ENCODE measurements around the gene CTPS2.
"Not testable (repeated sequence)": the region's sequence is repeated elsewhere in the genome, so short reads cannot be mapped to it uniquely, and the experiment has no call there.

CTPS2 gene
- total RNA-seq: 4.7 to 12.7 reads per million in 2 donors

GRCh38 chrX:16712548-16713155 is at the start of gene CTPS2:
Gene CTPS2 (minus strand): TSS chrX:16712669. CDS start chrX:16702902, 9,767 bp downstream.
- peak; percentile 17 to 71 (median 22) for DNase-seq

GRCh38 chrX:16761500-16761899 is 49.0 kb upstream of the CTPS2 start:
- not testable (repeated sequence) for DNase-seq

GRCh38 chrX:16756724-16757123 is 44.3 kb upstream of the CTPS2 start:
- DNase-seq: no peak

- no peak for DNase-seq
Observed at GRCh38 chrX:16754019-16754418, 41.5 kb upstream of the CTPS2 start.

GRCh38 chrX:16750136-16750535 is 37.7 kb upstream of the CTPS2 start:
- DNase-seq: no peak

- no peak for DNase-seq
Observed at GRCh38 chrX:16748425-16748824, 36.0 kb upstream of the CTPS2 start.

- DNase-seq: no peak
Observed at GRCh38 chrX:16745659-16746058, 33.2 kb upstream of the CTPS2 start.

- no peak for DNase-seq
Observed at GRCh38 chrX:16745102-16745501, 32.6 kb upstream of the CTPS2 start.

- DNase-seq: no peak
Observed at GRCh38 chrX:16743604-16744325, 31.3 kb upstream of the CTPS2 start.

- DNase-seq: no peak
Observed at GRCh38 chrX:16739574-16739973, 27.1 kb upstream of the CTPS2 start.

GRCh38 chrX:16737024-16737423 is 24.6 kb upstream of the CTPS2 start:
- DNase-seq: no peak

GRCh38 chrX:16733013-16733412 is 20.5 kb upstream of the CTPS2 start:
- no peak for DNase-seq

GRCh38 chrX:16730450-16730849 is 18.0 kb upstream of the CTPS2 start:
- DNase-seq: no peak

- no peak for DNase-seq
Observed at GRCh38 chrX:16727637-16728036, 15.2 kb upstream of the CTPS2 start.

GRCh38 chrX:16726347-16726988 is 14.0 kb upstream of the CTPS2 start:
- not testable (repeated sequence) for DNase-seq

- DNase-seq: no peak
Observed at GRCh38 chrX:16725072-16725471, 12.6 kb upstream of the CTPS2 start.

- DNase-seq: no peak
Observed at GRCh38 chrX:16722481-16722880, 10.0 kb upstream of the CTPS2 start.

GRCh38 chrX:16719334-16720084 is 7.0 kb upstream of the CTPS2 start, which contains the start of gene SYAP1:
Gene SYAP1 (plus strand): TSS chrX:16719612. CDS start chrX:16719725, 113 bp downstream.
- peak; percentile 79 to 98 (median 89) for DNase-seq

GRCh38 chrX:16718824-16719333 is 6.4 kb upstream of the CTPS2 start:
- DNase-seq: no peak

GRCh38 chrX:16716451-16716850 is 4.0 kb upstream of the CTPS2 start:
- not testable (repeated sequence) for DNase-seq

- DNase-seq: not testable (repeated sequence)
Observed at GRCh38 chrX:16715638-16716037, 3.2 kb upstream of the CTPS2 start.

- no peak for DNase-seq
Observed at GRCh38 chrX:16714504-16714903, 2.0 kb upstream of the CTPS2 start.
